Muscle of leg (tissue), 11 donors: ENCODE results near the gene VPS33B. TPM values are rescaled to one million over a fixed set of nuclear protein-coding genes. Genes with fewer than 3 reads are reported as not detected.
A peak's percentile ranks its signal among the peaks of the same experiment; 100 is the strongest.

Experiments
- DNase-seq: peaks from one replicate; pipeline ENCODE4 v3.0.0; 2013
- H3K27ac ChIP-seq: one replicate; pipeline ENCODE4 v1.5.1; 2013; ENCODE audit warnings: mild to moderate bottlenecking, low read length, control low read depth
- H3K27me3 ChIP-seq: one replicate; pipeline ENCODE4 v1.6.1; 2013; ENCODE audit warnings: low read length; ENCODE audit not compliant: control insufficient read depth, insufficient read depth
- H3K36me3 ChIP-seq: one replicate; pipeline ENCODE4 v1.6.1; 2013; ENCODE audit warnings: low read length; ENCODE audit not compliant: control insufficient read depth, insufficient read depth
- H3K4me1 ChIP-seq: one replicate; pipeline ENCODE4 v1.6.1; 2013; ENCODE audit warnings: low read length; ENCODE audit not compliant: control insufficient read depth, insufficient read depth
- H3K4me3 ChIP-seq: one replicate; pipeline ENCODE4 v1.5.1; 2013; ENCODE audit warnings: low read length, control low read depth
- H3K9me3 ChIP-seq: replicated peaks from 2 replicates; pipeline ENCODE4 v1.6.1; 2013; ENCODE audit warnings: low read depth, low read length; ENCODE audit not compliant: control insufficient read depth
- WGBS: methylation state at CpG from one replicate; pipeline ENCODE4 v1.1.5; 2013; ENCODE audit warnings: missing lambda C conversion rate; ENCODE audit not compliant: insufficient coverage; 5-methylcytosine and 5-hydroxymethylcytosine counted together
- polyA plus RNA-seq, 8 donors: library from polyadenylated mRNA; unstranded; fragments of 120-200 nt; gene quantifications; one replicate each; pipeline versions ENCODE4 v1.2.1 to v1.2.3, GENCODE V29; 2013; ENCODE audit warnings: inconsistent platforms in 1 of 8, low replicate concordance in 1 of 8; ENCODE audit not compliant: insufficient read length in 8 of 8, insufficient read depth in 1 of 8
- total RNA-seq: library from RNA; stranded (reverse); fragments of 120-200 nt; gene quantifications from one replicate; pipeline ENCODE4 v1.2.4, GENCODE V29; 2013

VPS33B gene
- total and polyA plus RNA-seq, 9 donors = 7.9 to 12.4 (median 10.3) TPM

DNA sequence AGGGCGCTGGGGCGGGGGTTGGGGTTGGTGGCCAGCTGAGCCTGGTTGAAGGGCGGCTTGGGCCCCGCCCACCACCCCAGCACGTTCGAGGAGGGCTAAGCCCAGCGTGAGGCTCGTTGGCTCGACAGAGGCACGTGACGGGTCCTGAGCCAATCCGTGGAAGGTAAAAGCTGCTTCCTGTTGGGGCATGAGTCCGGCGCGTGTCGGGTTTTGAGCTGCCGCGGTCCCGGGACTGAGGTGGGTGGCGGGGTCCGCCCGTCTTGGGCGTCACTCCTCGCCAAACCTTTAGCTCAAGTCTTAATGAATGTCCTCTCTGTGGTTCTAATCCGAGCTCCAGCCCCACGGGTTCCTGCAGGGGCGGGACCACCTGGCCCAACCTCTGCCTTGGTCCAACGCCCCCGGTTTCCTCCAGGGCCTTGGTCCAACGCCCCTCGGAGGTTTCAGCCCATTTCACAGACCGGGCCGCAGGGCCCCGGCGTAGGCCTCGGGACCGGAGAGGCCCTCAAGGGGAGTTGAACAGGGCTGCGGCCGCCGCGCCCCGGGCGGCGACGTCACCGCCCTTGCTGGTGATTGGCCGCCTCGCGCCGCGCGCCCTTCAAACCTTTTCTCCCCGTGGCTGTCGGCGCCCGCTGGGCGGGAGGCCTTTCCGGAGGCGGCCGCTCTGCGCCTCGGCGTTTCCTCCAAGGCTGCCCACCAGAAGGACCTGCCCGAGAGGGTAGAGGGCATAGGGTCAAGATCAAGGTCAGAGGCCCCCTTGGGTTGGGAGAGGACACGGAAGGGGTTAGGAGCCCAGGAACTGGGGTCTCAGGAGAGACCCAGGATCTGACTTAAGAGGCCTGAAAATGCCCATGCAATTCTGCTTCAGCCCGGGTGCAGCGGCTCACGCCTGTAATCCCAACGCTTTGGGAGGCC lies 67.4 kb downstream of the VPS33B start, which contains the start of gene RCCD1:
TSS of gene RCCD1 (plus strand) at position 173 of the 912 bp plus-strand sequence. CDS start 1,851 bp downstream, outside the sequence.
- Histone ChIP-seq H3K4me3 (peak within 1 kb of the TSS; percentile 95), H3K36me3 (peaks cover 39% of the 10 kb centered on the region), H3K27ac (peak within 1 kb of the TSS; percentile 96), H3K9me3 (no peaks in the 10 kb centered on the region), H3K4me1 (peaks cover 44% of the 10 kb centered on the region), H3K27me3 (no peaks in the 10 kb centered on the region)
- peak; percentile 99 for DNase-seq
- under 1% methylated on average over 68 of the region's 69 CpGs for WGBS

DNA sequence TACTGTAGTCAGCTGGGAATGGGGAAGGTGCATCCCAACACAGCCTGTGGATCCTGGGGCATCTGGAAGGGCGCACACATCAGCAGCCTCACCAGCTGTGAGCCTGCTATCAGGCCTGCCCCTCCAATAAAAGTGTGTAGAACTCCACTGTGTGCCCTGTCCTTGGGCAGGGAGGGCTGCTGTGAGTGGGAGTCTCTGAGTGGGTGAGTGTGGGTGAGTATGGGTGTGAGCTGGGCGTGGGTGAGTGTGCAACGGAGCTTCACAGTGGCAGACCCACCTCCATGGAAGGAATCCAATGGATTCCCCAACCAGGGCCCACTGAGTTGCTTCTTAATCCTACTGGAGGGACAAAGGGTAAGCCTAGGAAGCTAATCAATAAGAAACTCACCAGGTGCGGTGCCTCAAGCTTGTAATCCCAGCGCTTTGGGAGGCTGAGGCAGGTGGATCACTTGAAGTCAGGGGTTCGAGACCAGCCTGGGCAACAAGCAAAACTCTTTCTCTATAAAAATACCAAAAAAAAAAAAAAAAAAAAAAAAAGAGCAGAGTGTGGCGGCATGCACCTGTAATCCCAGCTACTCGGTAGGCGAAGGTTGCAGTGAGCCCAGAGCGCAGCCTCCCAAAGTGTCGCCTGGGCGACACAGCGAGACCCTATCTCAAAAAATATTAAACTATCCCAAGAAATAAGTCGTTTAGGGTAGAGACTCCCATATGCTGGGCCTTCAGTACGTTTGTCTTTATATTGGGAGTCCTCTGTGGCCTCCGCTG lies 68.3 kb downstream of the VPS33B start:
- no peak for DNase-seq
- 40% methylated on average over 5 of the region's 16 CpGs for WGBS
- no peaks in the 10 kb centered on the region for H3K9me3 ChIP-seq
- H3K27ac ChIP-seq = peak overlapping the region; percentile 96
- H3K4me1 ChIP-seq = peaks cover 36% of the 10 kb centered on the region
- no peaks in the 10 kb centered on the region for H3K27me3 ChIP-seq
- H3K4me3 ChIP-seq = peak overlapping the region; percentile 95
- H3K36me3 ChIP-seq = peaks cover 46% of the 10 kb centered on the region

DNA sequence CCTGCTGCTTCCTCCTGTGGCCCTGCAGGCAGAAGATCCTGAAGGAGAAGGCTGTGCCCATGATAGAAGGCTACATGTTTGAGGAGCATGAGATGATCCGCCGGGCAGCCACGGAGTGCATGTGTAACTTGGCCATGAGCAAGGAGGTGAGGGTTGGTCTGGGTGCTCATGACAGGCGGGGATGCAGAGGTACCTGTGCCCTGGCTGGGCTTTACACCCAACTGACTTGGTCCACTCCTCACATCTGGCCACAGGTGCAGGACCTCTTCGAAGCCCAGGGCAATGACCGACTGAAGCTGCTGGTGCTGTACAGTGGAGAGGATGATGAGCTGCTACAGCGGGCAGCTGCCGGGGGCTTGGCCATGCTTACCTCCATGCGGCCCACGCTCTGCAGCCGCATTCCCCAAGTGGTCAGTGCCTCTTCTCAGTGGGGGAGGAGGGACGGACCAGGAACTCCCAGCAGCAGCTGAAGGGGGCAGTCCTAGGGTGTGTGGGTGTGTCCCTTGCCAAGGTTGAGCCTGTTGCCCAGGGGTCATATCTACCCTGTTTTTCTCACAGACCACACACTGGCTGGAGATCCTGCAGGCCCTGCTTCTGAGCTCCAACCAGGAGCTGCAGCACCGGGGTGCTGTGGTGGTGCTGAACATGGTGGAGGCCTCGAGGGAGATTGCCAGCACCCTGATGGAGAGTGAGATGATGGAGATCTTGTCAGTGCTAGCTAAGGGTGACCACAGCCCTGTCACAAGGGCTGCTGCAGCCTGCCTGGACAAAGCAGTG lies 69.3 kb downstream of the VPS33B start:
- 91% methylated on average over 12 of the region's 14 CpGs for WGBS
- Histone ChIP-seq H3K27me3 (no peaks in the 10 kb centered on the region), H3K9me3 (no peaks in the 10 kb centered on the region), H3K4me1 (peaks cover 27% of the 10 kb centered on the region), H3K4me3 (no peak overlapping the region), H3K27ac (no peak overlapping the region), H3K36me3 (peaks cover 53% of the 10 kb centered on the region)
- DNase-seq = no peak

DNA sequence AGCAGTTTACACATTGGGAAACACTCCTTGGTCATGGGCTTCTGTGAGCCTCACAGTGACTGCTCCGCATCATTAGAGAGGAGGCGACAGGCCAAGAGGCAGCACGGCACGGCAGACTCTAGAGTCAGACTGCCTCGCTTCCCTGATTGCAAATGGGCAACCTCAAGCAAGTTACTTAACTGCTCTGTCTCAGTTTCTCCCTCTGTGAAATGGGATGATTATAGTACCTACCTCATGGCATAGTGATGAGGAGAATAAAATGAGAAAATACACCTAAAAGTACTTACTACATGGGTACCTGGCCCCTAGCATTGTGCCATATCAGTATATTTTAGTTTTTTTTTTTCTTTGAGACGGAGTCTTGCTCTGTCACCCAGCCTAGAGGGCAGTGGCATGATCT lies 71.7 kb downstream of the VPS33B start:
- Histone ChIP-seq H3K27me3 (no peaks in the 10 kb centered on the region), H3K4me1 (peaks cover 10% of the 10 kb centered on the region), H3K9me3 (no peaks in the 10 kb centered on the region), H3K27ac (no peak overlapping the region), H3K4me3 (no peak overlapping the region), H3K36me3 (peaks cover 72% of the 10 kb centered on the region)
- DNase-seq = no peak
- WGBS = 90% methylated on average over 4 of the region's 6 CpGs

DNA sequence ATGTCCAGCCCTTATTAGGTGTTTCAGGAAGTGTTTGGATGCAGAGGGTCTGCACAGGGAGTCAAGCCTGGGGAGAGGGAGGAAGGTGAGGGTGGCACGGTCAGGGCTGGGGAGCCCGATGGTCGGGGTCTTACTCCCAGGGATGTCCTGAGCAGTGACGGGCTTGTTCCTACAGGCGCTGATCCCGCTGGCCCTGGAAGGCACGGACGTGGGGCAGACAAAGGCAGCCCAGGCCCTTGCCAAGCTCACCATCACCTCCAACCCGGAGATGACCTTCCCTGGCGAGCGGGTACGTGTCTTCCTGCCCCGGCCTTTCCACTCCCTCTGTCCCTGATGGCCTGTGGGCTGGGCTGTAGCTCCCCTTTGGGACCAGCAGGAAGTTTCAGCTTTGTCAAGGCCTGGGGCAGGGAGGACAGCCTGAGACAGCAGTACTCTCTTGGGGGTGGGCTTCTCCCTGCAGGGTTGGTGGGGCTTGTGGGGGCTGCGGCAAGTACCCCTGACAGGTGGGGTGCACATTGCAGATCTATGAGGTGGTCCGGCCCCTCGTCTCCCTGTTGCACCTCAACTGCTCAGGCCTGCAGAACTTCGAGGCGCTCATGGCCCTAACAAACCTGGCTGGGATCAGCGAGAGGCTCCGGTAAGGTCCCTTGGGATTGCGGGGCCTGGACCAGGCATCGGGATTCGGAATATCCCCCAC lies 72.3 kb downstream of the VPS33B start:
- no peak for DNase-seq
- peaks cover 4% of the 10 kb centered on the region for H3K4me1 ChIP-seq
- H3K27me3 ChIP-seq = no peaks in the 10 kb centered on the region
- 91% methylated on average over 21 of the region's 23 CpGs for WGBS
- no peak overlapping the region for H3K27ac ChIP-seq
- H3K4me3 ChIP-seq = no peak overlapping the region
- peaks cover 75% of the 10 kb centered on the region for H3K36me3 ChIP-seq
- H3K9me3 ChIP-seq = no peaks in the 10 kb centered on the region

Other genes with a start within 250 kb of the VPS33B start
- 16.3 TPM for gene FURIN, start 154.0 kb downstream of the VPS33B start, total RNA-seq
- gene FURIN, start 154.0 kb downstream of the VPS33B start, polyA plus RNA-seq = 10 to 100 TPM; 24.0 to 39.5 (median 34.6) TPM
- gene FES, start 138.1 kb downstream of the VPS33B start, total RNA-seq = 16.7 TPM
- gene FES, start 138.1 kb downstream of the VPS33B start, polyA plus RNA-seq = 10 to 100 TPM; 12.6 to 17.9 (median 15.2) TPM
- gene MAN2A2, start 119.3 kb downstream of the VPS33B start, total RNA-seq = 9.2 TPM
- gene MAN2A2, start 119.3 kb downstream of the VPS33B start, polyA plus RNA-seq = 10 to 100 TPM; 25.3 to 40.3 (median 29.9) TPM
- gene HDDC3, start 90.0 kb downstream of the VPS33B start, total RNA-seq = 11.9 TPM
- gene HDDC3, start 90.0 kb downstream of the VPS33B start, polyA plus RNA-seq = 10 to 100 TPM in 7 of 8 donors, 1 to 10 TPM in 1; 10.0 to 13.5 (median 10.9) TPM
- 22.7 TPM for gene UNC45A, start 87.3 kb downstream of the VPS33B start, total RNA-seq
- gene UNC45A, start 87.3 kb downstream of the VPS33B start, polyA plus RNA-seq = 10 to 100 TPM; 24.1 to 39.9 (median 29.6) TPM
- gene RCCD1, start 67.7 kb downstream of the VPS33B start, total RNA-seq = 12.0 TPM
- gene RCCD1, start 67.7 kb downstream of the VPS33B start, polyA plus RNA-seq = 10 to 100 TPM; 12.1 to 17.9 (median 15.3) TPM
- gene PRC1, start 28.1 kb downstream of the VPS33B start, total RNA-seq = 44.2 TPM
- 10 to 100 TPM; 38.3 to 68.2 (median 52.2) TPM for gene PRC1, start 28.1 kb downstream of the VPS33B start, polyA plus RNA-seq
- 3.1 TPM for gene SV2B, start 77.7 kb upstream of the VPS33B start, total RNA-seq
- 1 to 10 TPM; 2.6 to 4.6 (median 3.1) TPM for gene SV2B, start 77.7 kb upstream of the VPS33B start, polyA plus RNA-seq